ENCODE measurements around the gene POMT1.
A peak's percentile ranks its signal among the peaks of the same experiment; 100 is the strongest.

The POMT1 gene

DNA sequence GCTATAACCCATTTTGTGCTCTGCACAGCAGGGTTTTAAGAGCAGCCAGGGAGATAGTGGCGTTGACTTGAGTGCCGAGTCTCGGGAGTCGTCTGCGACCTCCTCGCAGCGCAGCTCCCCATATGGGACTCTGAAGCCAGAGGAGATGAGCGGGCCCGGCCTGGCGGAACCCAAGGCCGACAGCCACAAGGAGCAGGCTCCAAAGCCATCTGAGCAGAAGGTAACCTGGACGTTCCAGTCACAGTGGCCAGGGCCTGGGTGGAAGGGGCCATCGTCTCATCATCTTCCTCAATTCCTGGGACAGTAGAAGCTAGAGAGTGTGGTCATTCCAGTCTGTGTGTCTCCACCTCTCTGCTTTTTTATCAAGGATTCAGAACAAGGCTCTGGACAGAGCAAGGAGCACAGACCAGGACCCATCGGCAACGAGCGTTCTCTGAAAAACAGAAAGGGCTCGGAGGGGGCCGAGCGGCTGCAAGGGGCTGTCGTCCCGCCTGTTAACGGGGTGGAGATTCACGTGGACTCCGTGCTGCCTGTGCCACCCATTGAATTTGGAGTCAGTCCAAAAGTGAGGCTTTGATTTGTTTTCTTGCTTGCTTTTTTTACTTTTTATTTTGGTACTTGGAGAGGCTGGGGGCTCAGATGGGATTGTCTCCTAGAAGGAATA is 20.2 kb upstream of the POMT1 start:
- Mint-ChIP-seq H3K27me3 (ENCODE audit: low read depth) (no peaks in the 10 kb centered on the region), H3K4me3 (no peak overlapping the region), H3K27ac (no peak overlapping the region), H3K4me1 (ENCODE audit: low read depth) (no peaks in the 10 kb centered on the region), H3K9me3 (no peaks in the 10 kb centered on the region), H3K36me3 (ENCODE audit: low read depth) (peaks cover 69% of the 10 kb centered on the region)
- no peak for DNase-seq (ENCODE audit: low spot score)

DNA sequence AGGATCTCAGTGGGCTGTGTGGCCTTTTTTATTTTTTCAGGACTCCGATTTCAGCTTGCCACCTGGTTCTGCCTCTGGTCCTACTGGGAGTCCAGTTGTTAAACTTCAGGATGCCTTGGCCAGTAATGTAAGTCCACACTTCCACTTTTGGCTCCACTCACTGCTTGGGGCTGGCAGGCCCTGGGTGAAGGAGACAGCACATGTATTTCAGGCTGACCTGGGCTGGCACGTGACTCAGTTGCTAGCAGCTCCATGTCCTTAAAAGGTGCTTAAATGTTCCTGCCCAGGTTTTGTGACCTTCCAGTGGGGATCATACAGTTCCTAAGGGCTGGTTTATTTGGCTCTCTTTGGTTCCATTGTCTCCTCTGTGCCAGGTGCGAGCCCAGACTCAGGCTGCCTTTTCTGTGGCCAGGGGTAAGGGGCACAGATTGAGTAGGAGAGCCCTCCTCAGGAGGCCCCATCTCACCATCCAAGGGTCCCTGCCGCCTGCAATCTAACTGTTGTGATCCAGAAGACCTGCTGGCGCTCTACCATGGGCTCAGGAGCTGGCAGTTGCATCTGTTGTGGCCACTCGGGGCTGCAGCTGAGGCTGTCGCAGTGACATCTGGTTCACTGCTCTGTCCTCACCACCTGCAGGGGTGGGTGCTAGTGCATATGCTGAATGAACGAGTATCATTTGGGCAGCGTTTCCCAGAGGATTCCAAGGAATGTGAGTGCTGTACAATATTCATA is 19.2 kb upstream of the POMT1 start:
- H3K4me3 Mint-ChIP-seq = no peak overlapping the region
- peaks cover 72% of the 10 kb centered on the region for H3K36me3 Mint-ChIP-seq (ENCODE audit: low read depth)
- H3K27ac Mint-ChIP-seq = no peak overlapping the region
- no peaks in the 10 kb centered on the region for H3K9me3 Mint-ChIP-seq
- H3K27me3 Mint-ChIP-seq (ENCODE audit: low read depth) = no peaks in the 10 kb centered on the region
- H3K4me1 Mint-ChIP-seq (ENCODE audit: low read depth) = no peaks in the 10 kb centered on the region
- no peak for DNase-seq (ENCODE audit: low spot score)

DNA sequence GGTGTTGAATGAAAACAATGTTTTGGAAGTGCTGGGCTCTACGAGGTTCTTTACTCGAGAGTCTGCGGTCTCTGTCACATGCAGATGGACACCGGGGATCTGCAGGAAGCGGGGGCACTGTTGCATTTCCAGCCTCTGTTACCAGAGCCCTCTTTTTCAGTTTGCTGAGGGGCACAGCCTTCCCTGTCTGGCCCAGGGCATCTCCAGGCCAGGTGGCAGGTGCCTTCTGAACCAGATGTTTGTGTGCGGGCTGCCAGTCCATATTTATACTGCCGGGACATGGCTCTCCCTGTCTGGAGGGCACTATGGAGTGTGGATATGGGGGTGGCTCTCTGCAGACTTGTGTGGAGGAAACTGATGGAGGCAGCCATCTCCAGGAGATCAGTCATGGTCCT is 18.7 kb upstream of the POMT1 start:
- H3K4me3 Mint-ChIP-seq = no peak overlapping the region
- no peaks in the 10 kb centered on the region for H3K9me3 Mint-ChIP-seq
- no peaks in the 10 kb centered on the region for H3K27me3 Mint-ChIP-seq (ENCODE audit: low read depth)
- H3K36me3 Mint-ChIP-seq (ENCODE audit: low read depth) = peaks cover 72% of the 10 kb centered on the region
- no peak overlapping the region for H3K27ac Mint-ChIP-seq
- no peak for DNase-seq (ENCODE audit: low spot score)
- no peaks in the 10 kb centered on the region for H3K4me1 Mint-ChIP-seq (ENCODE audit: low read depth)

DNA sequence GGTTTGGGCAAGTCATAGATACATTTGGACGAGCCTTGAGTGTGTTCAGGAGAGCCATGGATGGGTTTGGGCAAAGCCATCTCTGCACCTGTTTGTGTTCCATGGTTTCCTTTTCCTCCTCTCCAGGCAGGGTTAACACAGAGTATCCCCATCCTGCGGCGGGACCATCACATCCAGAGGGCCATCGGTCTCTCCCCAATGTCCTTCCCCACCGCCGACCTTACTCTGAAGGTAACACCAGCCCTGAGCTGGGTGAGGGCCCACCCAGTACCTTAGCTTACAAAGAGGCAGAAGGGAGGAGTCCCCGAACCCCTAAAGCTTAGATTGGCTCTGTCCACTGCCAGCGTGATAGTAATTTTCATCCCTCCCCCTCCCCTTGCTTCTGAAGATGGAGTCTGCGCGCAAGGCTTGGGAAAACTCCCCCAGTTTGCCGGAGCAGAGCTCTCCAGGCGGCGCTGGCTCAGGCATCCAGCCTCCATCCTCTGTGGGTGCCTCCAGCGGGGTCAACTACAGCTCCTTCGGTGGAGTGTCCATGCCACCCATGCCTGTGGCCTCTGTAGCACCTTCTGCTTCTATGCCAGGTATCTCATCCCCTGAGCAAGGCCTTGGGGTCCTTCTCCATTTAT is 18.0 kb upstream of the POMT1 start:
- no peak for DNase-seq (ENCODE audit: low spot score)
- peaks cover 71% of the 10 kb centered on the region for H3K36me3 Mint-ChIP-seq (ENCODE audit: low read depth)
- no peaks in the 10 kb centered on the region for H3K4me1 Mint-ChIP-seq (ENCODE audit: low read depth)
- no peaks in the 10 kb centered on the region for H3K27me3 Mint-ChIP-seq (ENCODE audit: low read depth)
- no peaks in the 10 kb centered on the region for H3K9me3 Mint-ChIP-seq
- no peak overlapping the region for H3K4me3 Mint-ChIP-seq
- H3K27ac Mint-ChIP-seq = no peak overlapping the region

DNA sequence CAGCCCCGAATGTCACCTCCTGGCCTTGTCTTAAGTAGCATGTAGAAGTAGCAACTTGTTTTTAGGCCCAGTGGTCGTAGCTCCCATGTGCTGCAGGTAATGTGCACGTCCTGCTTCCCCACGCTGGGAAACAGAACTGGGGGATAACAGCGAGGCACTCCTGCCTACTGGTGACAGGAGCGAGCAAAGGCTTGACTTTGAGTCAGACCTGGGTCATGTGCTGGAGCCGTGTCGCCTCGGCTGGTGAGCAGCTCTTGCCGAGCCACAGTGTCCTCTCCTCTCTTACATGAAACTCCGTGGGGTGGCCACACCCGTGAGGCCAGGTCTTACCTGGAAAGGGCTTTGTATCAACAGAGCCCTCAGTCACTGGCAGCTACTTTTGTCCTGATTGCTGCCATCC is 17.5 kb upstream of the POMT1 start:
- Mint-ChIP-seq H3K4me3 (no peak overlapping the region), H3K36me3 (ENCODE audit: low read depth) (peaks cover 72% of the 10 kb centered on the region), H3K27ac (no peak overlapping the region)

DNA sequence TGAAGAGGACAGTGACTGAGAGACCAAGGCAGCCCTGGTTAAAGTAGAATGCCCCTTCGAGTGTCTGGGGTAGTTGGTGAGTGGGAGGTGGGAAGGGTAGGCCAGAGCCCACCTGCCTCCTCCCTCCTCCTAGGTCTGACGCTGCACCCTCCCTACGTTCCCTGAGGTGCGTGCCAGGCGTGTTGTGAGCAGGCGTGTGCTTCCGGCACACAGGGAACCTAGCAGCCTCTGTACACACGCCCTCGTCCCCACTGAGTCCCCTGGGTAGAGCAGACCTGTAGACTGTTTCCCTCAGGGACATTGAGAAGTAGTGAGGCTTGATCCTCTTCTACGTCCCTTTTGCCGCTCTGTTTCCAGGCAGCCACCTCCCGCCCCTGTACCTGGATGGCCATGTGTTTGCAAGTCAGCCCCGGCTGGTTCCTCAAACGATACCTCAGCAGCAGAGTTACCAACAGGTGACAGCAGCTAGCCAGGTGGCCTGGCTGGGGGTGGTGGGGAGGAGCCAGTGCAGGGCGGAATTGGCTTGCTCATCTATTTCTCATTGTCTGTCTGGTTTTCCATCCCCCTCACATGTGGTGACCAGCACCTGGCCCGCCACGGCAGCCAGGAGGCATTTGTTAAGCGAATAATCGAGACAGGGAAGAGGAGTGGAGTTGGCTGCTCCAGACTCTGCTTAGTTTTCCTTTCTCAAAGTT is 16.8 kb upstream of the POMT1 start:
- H3K9me3 Mint-ChIP-seq = no peaks in the 10 kb centered on the region
- H3K27me3 Mint-ChIP-seq (ENCODE audit: low read depth) = no peaks in the 10 kb centered on the region
- peaks cover 76% of the 10 kb centered on the region for H3K36me3 Mint-ChIP-seq (ENCODE audit: low read depth)
- DNase-seq (ENCODE audit: low spot score) = no peak
- H3K27ac Mint-ChIP-seq = no peak overlapping the region
- H3K4me1 Mint-ChIP-seq (ENCODE audit: low read depth) = no peaks in the 10 kb centered on the region
- H3K4me3 Mint-ChIP-seq = no peak overlapping the region

More for the DNA sequence above, 17.5 kb upstream of the POMT1 start:
- no peaks in the 10 kb centered on the region for H3K4me1 Mint-ChIP-seq (ENCODE audit: low read depth)
- DNase-seq (ENCODE audit: low spot score) = no peak
- no peaks in the 10 kb centered on the region for H3K9me3 Mint-ChIP-seq
- H3K27me3 Mint-ChIP-seq (ENCODE audit: low read depth) = no peaks in the 10 kb centered on the region

DNA sequence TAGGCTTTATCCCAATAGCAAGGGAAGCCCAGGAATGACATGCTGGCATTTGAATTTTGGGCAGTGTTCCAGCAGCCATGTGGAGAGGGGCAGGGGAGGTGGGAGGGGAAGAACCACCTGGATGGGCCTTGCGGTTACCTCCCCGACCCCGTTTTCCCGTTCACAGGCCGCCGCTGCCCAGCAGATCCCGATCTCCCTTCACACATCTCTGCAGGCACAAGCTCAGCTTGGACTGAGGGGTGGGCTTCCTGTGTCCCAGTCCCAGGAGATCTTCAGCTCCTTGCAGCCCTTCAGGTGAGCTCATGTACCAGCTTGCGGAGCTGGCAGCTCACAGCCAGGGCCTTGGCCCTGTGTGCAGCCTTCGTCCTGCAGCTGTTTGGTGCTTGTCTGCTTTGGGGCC is 15.7 kb upstream of the POMT1 start:
- Mint-ChIP-seq H3K4me3 (no peak overlapping the region), H3K36me3 (ENCODE audit: low read depth) (peaks cover 74% of the 10 kb centered on the region), H3K4me1 (ENCODE audit: low read depth) (no peaks in the 10 kb centered on the region), H3K27me3 (ENCODE audit: low read depth) (no peaks in the 10 kb centered on the region), H3K9me3 (no peaks in the 10 kb centered on the region), H3K27ac (no peak overlapping the region)
- no peak for DNase-seq (ENCODE audit: low spot score)

DNA sequence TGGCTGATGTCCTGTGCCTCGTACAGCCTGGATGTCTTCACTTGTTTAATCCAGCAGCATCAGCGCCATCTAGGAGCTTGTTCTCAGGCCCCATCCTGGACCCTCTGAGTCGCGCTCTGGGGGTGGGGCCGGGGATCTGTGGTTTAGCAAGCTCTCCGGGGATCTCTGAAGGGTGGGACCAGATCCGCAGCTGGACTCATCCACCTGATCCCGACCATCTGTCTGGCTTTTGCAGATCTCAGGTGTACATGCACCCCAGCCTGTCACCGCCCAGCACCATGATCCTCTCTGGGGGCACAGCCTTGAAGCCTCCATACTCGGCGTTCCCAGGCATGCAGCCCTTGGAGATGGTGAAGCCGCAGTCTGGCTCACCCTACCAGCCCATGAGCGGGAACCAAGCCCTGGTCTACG is 15.1 kb upstream of the POMT1 start:
- Mint-ChIP-seq H3K27ac (no peak overlapping the region), H3K4me3 (no peak overlapping the region), H3K9me3 (no peaks in the 10 kb centered on the region), H3K36me3 (ENCODE audit: low read depth) (peaks cover 72% of the 10 kb centered on the region), H3K4me1 (ENCODE audit: low read depth) (no peaks in the 10 kb centered on the region), H3K27me3 (ENCODE audit: low read depth) (no peaks in the 10 kb centered on the region)
- DNase-seq (ENCODE audit: low spot score) = no peak

DNA sequence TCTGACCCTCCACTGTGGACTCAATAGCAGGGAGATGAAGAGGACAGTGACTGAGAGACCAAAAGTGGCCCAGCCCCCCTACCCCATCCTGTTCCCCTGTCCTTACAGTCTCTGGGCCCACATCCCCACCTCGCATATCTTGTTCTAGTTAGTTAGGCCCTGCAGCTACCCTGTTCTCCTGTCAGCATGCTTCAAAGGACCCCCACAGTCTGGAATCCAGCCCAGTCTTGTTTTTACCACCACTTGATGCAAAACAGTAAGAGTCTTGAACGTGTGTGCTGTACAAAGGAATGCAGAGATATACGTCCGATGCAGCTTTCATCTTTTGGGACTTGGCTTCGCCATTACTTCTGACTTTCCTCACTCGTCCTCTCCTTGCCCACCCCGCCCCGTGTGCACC is 12.2 kb upstream of the POMT1 start:
- Mint-ChIP-seq H3K4me3 (no peak overlapping the region), H3K4me1 (ENCODE audit: low read depth) (no peaks in the 10 kb centered on the region), H3K27ac (no peak overlapping the region), H3K9me3 (no peaks in the 10 kb centered on the region), H3K36me3 (ENCODE audit: low read depth) (peaks cover 76% of the 10 kb centered on the region), H3K27me3 (ENCODE audit: low read depth) (no peaks in the 10 kb centered on the region)
- DNase-seq (ENCODE audit: low spot score) = no peak

DNA sequence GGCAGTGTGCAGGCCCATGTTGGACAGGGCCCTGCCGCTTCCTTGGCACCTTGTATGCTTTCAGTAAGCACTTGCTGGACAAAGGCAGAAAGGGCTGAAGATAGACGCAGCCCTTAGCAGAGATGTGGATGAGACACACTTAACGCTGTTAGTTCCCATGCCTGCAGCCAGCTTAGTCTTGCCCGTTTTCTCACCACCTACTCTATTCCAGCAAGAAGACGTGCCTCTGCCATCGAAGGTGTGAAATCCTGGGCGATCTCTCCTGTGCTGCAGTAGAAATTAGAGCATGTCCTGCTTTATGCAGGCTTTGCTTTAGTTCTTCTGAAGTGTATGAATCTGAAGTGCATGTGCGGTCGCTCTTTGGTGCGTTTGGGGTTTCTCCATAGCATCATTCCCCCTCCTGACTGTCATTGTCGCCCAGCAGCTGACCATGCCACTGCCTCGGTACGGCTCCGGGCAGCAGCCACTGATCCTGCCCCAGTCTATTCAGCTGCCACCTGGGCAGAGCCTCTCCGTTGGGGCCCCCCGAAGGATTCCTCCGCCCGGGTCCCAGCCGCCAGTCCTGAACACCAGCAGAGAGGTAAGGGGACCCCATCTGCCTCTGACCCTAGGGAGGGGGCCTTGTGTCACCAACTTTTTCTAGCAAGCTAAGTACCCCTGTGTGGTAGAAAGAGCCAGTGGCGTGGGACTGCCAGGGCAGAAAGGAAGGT is 11.6 kb upstream of the POMT1 start:
- Mint-ChIP-seq H3K9me3 (no peaks in the 10 kb centered on the region), H3K27ac (no peak overlapping the region), H3K27me3 (ENCODE audit: low read depth) (no peaks in the 10 kb centered on the region), H3K36me3 (ENCODE audit: low read depth) (peaks cover 76% of the 10 kb centered on the region), H3K4me3 (no peak overlapping the region), H3K4me1 (ENCODE audit: low read depth) (no peaks in the 10 kb centered on the region)
- DNase-seq (ENCODE audit: low spot score) = no peak

DNA sequence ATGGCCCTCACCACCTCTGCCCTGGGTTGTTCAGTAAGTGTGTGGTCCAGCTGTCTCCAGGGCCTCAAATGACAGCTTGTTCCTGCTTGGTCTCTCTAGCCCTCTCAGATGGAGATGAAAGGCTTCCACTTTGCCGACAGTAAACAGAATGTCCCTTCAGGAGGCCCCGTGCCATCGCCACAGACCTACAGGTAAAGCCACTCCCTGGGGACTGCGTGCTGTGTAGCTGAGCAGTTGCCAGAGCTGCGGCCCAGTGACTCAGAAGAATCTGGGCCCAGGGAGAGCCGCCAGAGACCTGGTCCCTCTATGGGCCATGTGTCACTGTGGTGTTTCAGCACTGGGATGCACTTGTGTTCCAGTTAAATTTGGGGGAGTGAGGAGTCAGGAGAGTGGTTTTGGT is 10.6 kb upstream of the POMT1 start:
- DNase-seq (ENCODE audit: low spot score) = no peak
- Mint-ChIP-seq H3K27ac (no peak overlapping the region), H3K27me3 (ENCODE audit: low read depth) (no peaks in the 10 kb centered on the region), H3K36me3 (ENCODE audit: low read depth) (peaks cover 68% of the 10 kb centered on the region), H3K4me3 (no peak overlapping the region), H3K4me1 (ENCODE audit: low read depth) (no peaks in the 10 kb centered on the region), H3K9me3 (no peaks in the 10 kb centered on the region)

DNA sequence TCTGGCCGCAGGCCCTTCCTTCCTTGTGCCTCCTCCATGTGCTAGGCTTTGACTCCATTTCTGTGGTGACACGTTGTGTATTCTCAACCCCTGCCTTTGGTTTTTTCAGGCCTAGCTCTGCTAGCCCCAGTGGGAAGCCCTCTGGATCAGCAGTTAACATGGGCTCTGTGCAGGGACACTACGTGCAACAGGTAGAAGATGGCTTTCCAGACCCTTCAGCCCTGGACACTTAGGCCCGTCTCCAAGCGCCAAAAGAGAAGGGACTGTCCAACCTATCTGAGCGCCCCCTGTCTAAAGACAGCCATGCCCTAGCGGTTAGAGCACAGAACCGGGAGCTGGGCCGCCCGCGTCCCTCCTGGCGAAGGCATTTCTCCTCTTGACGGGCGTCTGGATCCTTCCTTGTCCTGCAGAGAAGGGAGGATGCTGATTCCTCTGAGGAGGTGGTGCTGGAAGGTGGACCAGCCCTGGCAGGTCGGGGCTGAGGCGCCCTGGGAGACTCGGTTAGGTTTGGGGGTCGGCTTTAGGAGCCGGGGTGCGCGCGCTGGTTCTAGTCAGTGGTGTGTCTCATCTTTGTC is 8.3 kb upstream of the POMT1 start:
- H3K4me3 Mint-ChIP-seq = no peak overlapping the region
- no peak overlapping the region for H3K27ac Mint-ChIP-seq
- H3K9me3 Mint-ChIP-seq = no peaks in the 10 kb centered on the region
- H3K27me3 Mint-ChIP-seq (ENCODE audit: low read depth) = no peaks in the 10 kb centered on the region
- no peak for DNase-seq (ENCODE audit: low spot score)
- peaks cover 63% of the 10 kb centered on the region for H3K36me3 Mint-ChIP-seq (ENCODE audit: low read depth)
- H3K4me1 Mint-ChIP-seq (ENCODE audit: low read depth) = peaks cover 5% of the 10 kb centered on the region

DNA sequence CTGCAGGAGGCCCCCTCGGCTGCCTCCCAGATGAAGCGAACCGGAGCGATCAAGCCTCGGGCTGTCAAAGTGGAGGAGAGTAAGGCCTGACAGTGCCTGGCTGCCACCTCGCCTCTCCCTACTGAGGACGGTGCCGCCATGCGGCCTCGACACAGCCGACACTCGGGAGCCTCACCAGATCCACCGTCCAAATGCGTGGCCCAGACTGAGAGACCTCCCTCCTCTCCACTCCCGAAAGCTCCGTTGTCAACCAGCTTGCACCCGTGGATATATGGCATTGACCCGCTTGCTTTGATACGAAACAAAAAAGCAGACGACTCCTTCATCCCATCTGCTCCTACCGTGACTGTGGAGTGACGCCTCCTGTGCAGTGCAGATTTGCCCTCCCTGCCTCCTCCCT is 6.9 kb upstream of the POMT1 start:
- no peak overlapping the region for H3K4me3 Mint-ChIP-seq
- peak overlapping the region; percentile 31 for H3K27ac Mint-ChIP-seq
- no peak for DNase-seq (ENCODE audit: low spot score)
- peaks cover 57% of the 10 kb centered on the region for H3K36me3 Mint-ChIP-seq (ENCODE audit: low read depth)
- H3K27me3 Mint-ChIP-seq (ENCODE audit: low read depth) = no peaks in the 10 kb centered on the region
- H3K9me3 Mint-ChIP-seq = no peaks in the 10 kb centered on the region
- peaks cover 18% of the 10 kb centered on the region for H3K4me1 Mint-ChIP-seq (ENCODE audit: low read depth)
